ENCODE data around the gene TPPP3.
"Not testable (repeated sequence)": the region's sequence is repeated elsewhere in the genome, so short reads cannot be mapped to it uniquely, and the experiment has no call there.

The TPPP3 gene

DNA sequence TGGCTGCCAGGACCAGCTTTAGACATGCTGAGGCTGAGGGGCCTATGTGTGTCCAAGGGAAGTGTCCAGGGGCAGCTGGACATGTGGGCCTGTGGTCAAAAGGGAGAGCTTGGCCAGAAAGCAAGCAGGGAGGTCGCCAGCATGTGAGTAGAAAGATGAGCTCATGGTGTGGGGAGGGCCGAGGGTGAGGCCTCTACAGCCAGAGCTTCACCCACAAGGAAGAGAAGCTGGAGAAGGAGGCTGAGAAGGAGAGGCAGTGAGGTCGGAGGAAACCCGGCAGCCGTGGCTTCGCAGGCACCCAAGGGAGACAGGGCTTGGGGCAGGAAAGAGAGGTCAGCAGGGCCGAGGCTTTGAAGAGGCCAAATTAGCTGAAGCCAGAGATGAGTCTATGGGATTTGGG is 33.7 kb upstream of the TPPP3 start:
- no peak overlapping the region for H3K27ac ChIP-seq
- no peak for DNase-seq (ENCODE audit: low read depth, low spot score)

DNA sequence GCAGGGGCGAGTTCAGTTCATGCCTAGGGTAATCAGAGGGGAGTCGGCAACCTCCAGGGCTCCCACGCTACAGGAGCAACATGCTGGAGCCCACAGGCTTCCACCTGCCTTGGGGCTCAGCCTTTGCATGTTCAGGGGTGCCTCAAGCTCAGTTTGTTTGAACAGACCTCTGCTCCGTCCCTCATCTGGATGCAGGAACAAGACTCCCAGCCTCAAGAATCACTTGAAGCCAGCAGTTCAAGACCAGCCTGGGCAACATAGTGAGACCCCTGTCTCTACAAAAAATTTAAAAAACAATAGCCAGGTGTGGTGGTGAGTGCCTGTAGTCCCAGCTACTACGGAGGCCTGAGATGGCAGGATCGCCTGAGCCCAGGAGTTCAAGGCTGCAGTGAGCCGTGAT is 32.7 kb upstream of the TPPP3 start:
- DNase-seq (ENCODE audit: low read depth, low spot score): no peak
- H3K27ac ChIP-seq: no peak overlapping the region

DNA sequence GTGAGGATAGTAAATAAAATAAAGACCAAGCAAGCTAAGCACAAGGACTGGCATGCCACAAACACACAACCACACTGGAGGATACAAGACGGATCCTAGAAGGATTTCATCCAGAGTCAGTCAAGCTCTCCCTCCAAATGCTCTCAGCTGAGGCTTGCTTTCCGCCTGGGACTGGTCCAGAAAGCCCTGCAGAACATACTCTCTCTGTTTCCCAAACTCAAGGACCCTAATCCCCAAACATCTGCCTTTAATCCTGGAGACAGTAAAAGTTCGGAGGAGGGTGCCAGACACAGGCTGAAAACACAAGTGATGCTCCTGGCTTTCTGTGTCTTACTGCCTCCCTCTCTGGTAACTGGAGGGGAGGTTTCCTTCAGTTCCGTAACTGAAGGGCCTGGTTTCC is 32.3 kb upstream of the TPPP3 start:
- DNase-seq (ENCODE audit: low read depth, low spot score): no peak

GRCh38 chr16:67425061-67425460 is 31.8 kb upstream of the TPPP3 start:
- no peak for DNase-seq (ENCODE audit: low read depth, low spot score)
- no peak overlapping the region for H3K27ac ChIP-seq

More for the DNA sequence above, 32.3 kb upstream of the TPPP3 start:
- no peak overlapping the region for H3K27ac ChIP-seq

- H3K27ac ChIP-seq: no peak overlapping the region
- DNase-seq (ENCODE audit: low read depth, low spot score): no peak
Observed at GRCh38 chr16:67424261-67424615, 30.9 kb upstream of the TPPP3 start.

- no peak overlapping the region for H3K27ac ChIP-seq
- no peak for DNase-seq (ENCODE audit: low read depth, low spot score)
Observed at GRCh38 chr16:67423611-67424260, 30.4 kb upstream of the TPPP3 start.

GRCh38 chr16:67423015-67423414 is 29.7 kb upstream of the TPPP3 start:
- no peak overlapping the region for H3K27ac ChIP-seq
- no peak for DNase-seq (ENCODE audit: low read depth, low spot score)

DNA sequence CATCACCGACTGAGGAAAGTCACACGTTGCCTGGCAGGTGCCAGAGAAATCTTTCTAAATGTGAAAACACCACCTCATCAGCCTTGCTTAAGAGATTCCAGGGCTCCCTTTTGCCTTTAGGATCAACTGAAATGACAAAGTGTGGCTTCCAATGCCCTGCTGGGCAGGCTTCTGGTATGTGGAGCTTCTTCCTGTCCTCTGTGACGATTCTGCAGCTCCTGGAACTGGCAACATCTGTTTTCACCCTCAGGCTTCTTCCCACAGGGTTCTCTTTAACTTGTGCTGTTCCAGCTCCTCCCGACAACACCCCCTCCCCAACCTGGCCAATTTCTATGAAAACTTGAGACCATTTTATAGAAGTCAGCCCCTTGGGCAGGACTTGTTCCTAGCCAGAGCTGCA is 27.7 kb upstream of the TPPP3 start:
- DNase-seq (ENCODE audit: low read depth, low spot score): no peak
- no peak overlapping the region for H3K27ac ChIP-seq

GRCh38 chr16:67419931-67420330 is 26.6 kb upstream of the TPPP3 start:
- DNase-seq (ENCODE audit: low read depth, low spot score): no peak

GRCh38 chr16:67419502-67419901 is 26.2 kb upstream of the TPPP3 start:
- no peak for DNase-seq (ENCODE audit: low read depth, low spot score)
- H3K27ac ChIP-seq: no peak overlapping the region

More at GRCh38 chr16:67419931-67420330, 26.6 kb upstream of the TPPP3 start:
- H3K27ac ChIP-seq: no peak overlapping the region

DNA sequence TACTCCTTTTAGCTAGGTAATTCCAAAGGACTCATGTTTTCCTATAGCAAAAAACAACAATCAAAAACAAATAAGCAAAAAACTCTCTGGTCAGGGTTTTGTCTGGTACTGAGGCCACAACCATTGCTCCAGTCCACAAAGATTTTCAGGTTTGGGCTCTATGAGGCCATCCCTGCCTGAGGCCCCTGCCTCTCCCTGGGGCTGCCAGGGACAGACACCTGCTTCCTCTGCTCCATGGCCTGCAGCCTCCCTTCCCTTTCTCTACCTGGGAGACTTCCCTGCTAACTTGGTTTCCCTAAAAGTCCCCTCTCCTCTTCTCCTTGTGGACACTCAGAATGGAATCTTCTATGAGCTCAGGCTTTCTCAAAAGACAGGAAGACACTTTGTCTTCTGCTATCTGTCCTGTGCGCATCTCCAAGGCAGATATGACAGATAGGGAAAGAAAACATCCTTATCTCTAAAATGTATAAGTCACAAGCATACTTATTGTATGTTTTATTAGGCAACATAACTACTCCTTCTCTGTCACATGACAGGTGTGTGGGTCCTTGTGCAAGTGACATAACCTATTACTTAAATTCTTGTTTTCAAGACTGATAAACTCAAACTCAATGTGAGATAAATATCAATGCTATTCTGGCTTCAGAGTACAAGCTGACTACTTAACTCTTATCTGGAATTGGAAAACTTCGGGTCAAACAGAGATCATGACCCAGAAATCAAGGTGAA is 24.2 kb upstream of the TPPP3 start:
- no peak overlapping the region for H3K27ac ChIP-seq
- no peak for DNase-seq (ENCODE audit: low read depth, low spot score)

- no peak for DNase-seq (ENCODE audit: low read depth, low spot score)
- H3K27ac ChIP-seq: peak within 1 kb of the TSS; percentile 50
Observed at GRCh38 chr16:67415872-67416793, 22.8 kb upstream of the TPPP3 start, which contains the start of gene ZDHHC1. Gene ZDHHC1 (minus strand): TSS chr16:67416477. CDS start chr16:67407775, 8,702 bp downstream.

DNA sequence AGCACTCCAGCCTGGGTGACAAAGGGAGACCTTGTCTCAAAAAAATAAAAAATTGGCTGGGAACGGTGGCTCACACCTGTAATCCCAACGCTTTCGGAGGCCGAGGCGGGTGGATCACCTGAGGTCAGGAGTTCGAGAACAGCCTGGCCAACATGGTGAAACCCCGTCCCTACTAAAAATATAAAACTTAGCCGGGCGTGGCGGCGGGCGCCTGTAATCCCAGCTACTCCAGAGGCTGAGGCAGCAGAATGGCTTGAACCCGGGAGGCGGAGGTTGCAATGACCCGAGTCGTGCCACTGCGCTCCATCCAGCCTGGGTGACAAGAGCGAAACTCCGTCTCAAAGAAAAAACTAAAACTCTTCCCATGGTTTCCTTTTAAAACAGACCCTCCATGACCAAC is 22.1 kb upstream of the TPPP3 start:
- not testable (repeated sequence) for DNase-seq (ENCODE audit: low read depth, low spot score)
- peak overlapping the region; percentile 50 for H3K27ac ChIP-seq

- no peak for DNase-seq (ENCODE audit: low read depth, low spot score)
- H3K27ac ChIP-seq: no peak overlapping the region
Observed at GRCh38 chr16:67413978-67414911, 20.9 kb upstream of the TPPP3 start.

DNA sequence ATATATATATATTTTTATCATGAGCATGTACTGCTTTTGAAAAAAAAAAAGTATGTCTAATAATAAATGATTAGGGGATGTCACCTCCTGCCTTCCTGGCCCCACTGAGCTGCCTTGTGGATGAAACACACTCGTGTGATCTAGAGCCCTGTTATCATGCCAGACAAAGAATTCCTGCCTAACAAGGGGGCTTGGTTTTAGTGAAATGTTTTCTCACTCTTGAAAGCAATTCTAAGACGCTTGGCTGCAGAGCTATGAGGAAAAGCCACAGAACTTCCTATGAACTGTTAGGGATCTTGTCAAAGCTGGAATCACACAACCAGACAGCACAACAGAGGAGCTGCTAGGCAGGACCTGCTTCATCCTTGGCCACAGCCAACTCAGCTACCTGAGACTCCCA is 19.0 kb upstream of the TPPP3 start:
- no peak for DNase-seq (ENCODE audit: low read depth, low spot score)
- no peak overlapping the region for H3K27ac ChIP-seq

- DNase-seq (ENCODE audit: low read depth, low spot score): no peak
- no peak overlapping the region for H3K27ac ChIP-seq
Observed at GRCh38 chr16:67411339-67411738, 18.0 kb upstream of the TPPP3 start.

GRCh38 chr16:67409631-67410030 is 16.3 kb upstream of the TPPP3 start:
- DNase-seq (ENCODE audit: low read depth, low spot score): no peak
- H3K27ac ChIP-seq: peak overlapping the region; percentile 17

- no peak for DNase-seq (ENCODE audit: low read depth, low spot score)
- H3K27ac ChIP-seq: peak overlapping the region; percentile 96
Observed at GRCh38 chr16:67407788-67408452, 14.6 kb upstream of the TPPP3 start.

DNA sequence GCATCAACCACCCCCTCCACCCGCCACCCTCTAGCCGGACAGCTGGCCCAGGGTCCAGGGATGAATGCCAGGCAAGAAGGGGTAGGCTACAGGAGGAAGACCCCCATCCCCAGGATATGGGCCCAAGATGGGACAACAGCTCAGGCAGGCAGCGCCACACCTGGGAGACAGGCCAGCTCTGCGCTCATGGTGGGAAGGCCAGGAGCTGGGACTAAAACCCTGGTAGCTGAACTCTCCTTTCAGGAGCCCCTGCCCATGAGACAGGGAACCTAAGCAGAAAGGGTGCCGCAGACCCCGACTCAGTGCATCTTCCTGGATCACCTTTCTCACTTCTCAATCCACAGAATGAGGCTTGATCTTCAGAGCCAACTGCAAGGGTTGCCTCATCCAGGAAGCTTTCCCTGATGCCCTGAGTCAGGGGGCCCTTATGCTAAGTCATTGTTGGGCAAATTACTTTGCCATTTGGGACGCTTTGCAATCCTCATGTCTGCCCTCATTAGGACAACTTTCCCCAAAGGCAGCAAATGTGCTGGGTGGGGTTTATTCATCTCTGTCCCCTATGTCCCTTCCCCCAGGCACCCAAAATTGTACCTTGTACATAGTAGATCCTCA is 14.0 kb upstream of the TPPP3 start:
- DNase-seq (ENCODE audit: low read depth, low spot score): no peak
- H3K27ac ChIP-seq: peak overlapping the region; percentile 96

All from epithelial cell of prostate (primary cell).